ENCODE data around the gene AGAP2.

Gene AGAP2

DNA sequence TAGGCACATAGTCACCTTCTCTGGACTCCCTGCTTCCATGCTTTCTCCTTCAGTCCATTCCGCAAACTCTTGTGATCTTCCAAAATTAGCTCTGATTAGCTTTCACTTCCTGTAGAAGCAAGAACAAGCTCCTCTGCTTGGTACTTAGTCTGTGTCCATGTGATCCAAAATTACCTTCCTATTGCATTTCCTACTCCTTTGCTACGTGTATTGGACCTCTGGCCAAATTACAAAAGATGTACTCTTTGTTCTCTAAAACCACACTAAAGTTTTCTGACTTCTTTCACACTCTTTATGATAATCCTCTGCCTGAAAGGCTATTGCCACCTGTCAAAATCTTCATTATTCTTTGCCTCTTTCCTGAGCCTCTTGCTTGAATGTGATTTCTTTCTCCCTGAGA is 43.3 kb upstream of the AGAP2 start:
- DNase-seq (ENCODE audit: extremely low read depth, insufficient read length) = no peak
- H3K27me3 ChIP-seq (replicated peaks; ENCODE audit: control insufficient read depth, insufficient read depth, low read length) = no peaks in the 10 kb centered on the region
- peaks cover 2% of the 10 kb centered on the region; the same call in 1 of the 2 replicates for H3K36me3 ChIP-seq (ENCODE audit: control insufficient read depth, insufficient read depth, low read length)
- TF ChIP-seq, protein P1, sequence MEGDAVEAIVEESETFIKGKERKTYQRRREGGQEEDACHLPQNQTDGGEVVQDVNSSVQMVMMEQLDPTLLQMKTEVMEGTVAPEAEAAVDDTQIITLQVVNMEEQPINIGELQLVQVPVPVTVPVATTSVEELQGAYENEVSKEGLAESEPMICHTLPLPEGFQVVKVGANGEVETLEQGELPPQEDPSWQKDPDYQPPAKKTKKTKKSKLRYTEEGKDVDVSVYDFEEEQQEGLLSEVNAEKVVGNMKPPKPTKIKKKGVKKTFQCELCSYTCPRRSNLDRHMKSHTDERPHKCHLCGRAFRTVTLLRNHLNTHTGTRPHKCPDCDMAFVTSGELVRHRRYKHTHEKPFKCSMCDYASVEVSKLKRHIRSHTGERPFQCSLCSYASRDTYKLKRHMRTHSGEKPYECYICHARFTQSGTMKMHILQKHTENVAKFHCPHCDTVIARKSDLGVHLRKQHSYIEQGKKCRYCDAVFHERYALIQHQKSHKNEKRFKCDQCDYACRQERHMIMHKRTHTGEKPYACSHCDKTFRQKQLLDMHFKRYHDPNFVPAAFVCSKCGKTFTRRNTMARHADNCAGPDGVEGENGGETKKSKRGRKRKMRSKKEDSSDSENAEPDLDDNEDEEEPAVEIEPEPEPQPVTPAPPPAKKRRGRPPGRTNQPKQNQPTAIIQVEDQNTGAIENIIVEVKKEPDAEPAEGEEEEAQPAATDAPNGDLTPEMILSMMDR (IDR thresholded peaks at IDR 0.05; ENCODE audit: insufficient read depth, low read length, poor library complexity, severe bottlenecking) = no peak
- no peak overlapping the region for H3K4me3 ChIP-seq (replicated peaks; ENCODE audit: low read depth, low read length)

DNA sequence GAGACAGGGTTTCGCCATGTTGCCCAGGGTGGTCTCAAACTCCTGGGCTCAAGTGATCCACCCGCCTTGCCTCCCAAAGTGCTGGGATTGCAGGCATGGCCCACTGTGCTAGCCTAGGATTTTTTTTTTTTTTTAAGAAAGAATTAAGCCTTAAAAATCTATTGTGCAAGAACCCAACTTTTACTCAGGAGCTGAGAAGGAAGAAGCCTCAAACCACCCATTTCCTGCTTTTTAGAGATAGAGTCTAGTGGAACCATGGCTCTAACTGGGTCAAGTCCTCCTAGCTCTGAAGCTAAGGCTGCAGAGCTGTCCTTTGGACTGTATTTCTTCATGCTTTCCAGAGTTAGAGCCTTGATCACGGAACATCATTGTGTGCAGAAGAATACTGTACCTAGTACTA is 42.7 kb upstream of the AGAP2 start:
- Histone ChIP-seq H3K4me3 (replicated peaks; ENCODE audit: low read depth, low read length) (no peak overlapping the region), H3K36me3 (ENCODE audit: control insufficient read depth, insufficient read depth, low read length) (peaks cover 2% of the 10 kb centered on the region; the same call in 1 of the 2 replicates), H3K27me3 (replicated peaks; ENCODE audit: control insufficient read depth, insufficient read depth, low read length) (no peaks in the 10 kb centered on the region)
- DNase-seq (ENCODE audit: extremely low read depth, insufficient read length) = no peak
- TF ChIP-seq, protein P1 (IDR thresholded peaks at IDR 0.05; ENCODE audit: insufficient read depth, low read length, poor library complexity, severe bottlenecking) = no peak

DNA sequence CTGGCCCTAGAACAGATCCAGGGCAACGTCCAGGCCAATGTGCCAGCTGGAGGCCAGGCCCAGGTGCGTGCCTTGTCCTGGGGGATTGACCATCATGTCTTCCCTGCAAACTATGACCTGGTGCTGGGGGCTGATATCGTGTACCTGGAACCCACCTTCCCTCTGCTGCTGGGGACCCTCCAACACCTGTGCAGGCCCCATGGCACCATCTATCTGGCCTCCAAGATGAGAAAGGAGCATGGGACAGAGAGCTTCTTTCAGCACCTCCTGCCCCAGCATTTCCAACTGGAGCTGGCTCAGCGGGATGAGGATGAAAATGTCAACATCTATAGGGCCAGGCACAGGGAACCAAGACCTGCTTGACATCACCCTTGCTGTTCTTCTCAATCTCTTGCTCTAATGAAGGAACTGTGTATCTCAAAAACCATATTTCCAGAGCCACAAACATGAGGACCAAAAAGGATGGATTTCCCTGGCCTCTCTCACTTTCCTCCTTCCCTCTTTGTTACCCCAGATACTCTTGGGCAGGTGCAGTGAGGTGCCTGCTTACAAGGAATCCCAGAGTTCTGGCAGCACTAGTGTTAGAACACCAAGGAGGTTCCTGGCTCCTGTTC is 41.8 kb upstream of the AGAP2 start:
- H3K36me3 ChIP-seq (ENCODE audit: control insufficient read depth, insufficient read depth, low read length) = no peaks in the 10 kb centered on the region; the same call in 1 of the 2 replicates

DNA sequence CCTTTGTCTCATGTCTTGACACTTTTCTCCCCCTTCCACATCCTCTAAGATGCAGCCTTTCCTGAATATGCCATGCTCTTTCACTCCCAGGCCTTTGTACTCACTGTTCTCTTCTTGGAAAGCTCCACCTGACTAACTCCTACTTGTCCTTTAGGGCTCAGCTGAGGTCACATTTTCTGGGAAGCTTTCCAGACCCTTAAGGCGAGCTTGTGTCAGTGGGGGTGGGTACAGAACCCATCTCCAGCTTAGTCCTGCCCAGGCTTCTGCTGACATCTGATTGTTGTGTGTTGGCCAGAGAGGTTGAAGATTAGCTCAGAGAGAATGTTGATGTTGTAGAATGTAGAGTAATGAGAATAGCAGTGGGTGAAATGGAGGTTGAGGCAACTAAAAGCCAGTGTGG is 41.2 kb upstream of the AGAP2 start:
- TF ChIP-seq, protein P1 (IDR thresholded peaks at IDR 0.05; ENCODE audit: insufficient read depth, low read length, poor library complexity, severe bottlenecking) = no peak

More for the DNA sequence above, 41.8 kb upstream of the AGAP2 start:
- TF ChIP-seq, protein P1 (IDR thresholded peaks at IDR 0.05; ENCODE audit: insufficient read depth, low read length, poor library complexity, severe bottlenecking) = no peak
- no peaks in the 10 kb centered on the region for H3K27me3 ChIP-seq (replicated peaks; ENCODE audit: control insufficient read depth, insufficient read depth, low read length)
- H3K4me3 ChIP-seq (replicated peaks; ENCODE audit: low read depth, low read length) = no peak overlapping the region
- no peak for DNase-seq (ENCODE audit: extremely low read depth, insufficient read length)

DNA sequence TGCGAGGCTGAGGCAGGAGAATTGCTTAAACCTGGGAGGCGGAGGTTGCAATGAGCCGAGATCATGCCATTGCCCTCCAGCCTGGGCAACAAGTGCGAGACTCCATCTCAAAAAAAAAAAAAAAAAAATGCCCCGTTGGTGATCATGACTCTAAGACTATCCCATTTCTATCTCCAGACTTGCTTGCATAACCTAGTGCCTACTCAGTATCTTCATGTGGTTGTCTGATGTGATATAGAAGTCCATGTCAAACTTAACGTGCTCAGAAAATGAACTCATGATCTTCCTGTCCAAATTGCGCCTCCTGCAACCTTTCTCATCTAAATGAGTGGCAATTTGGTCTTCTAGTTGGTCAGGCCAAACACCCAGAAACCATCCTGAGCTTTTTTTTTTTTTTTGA is 39.4 kb upstream of the AGAP2 start:
- Histone ChIP-seq H3K27me3 (replicated peaks; ENCODE audit: control insufficient read depth, insufficient read depth, low read length) (no peaks in the 10 kb centered on the region), H3K36me3 (ENCODE audit: control insufficient read depth, insufficient read depth, low read length) (no peaks in the 10 kb centered on the region), H3K4me3 (replicated peaks; ENCODE audit: low read depth, low read length) (no peak overlapping the region)
- TF ChIP-seq, protein P1 (IDR thresholded peaks at IDR 0.05; ENCODE audit: insufficient read depth, low read length, poor library complexity, severe bottlenecking) = no peak
- no peak for DNase-seq (ENCODE audit: extremely low read depth, insufficient read length)

More for the DNA sequence above, 41.2 kb upstream of the AGAP2 start:
- no peak for DNase-seq (ENCODE audit: extremely low read depth, insufficient read length)
- Histone ChIP-seq H3K27me3 (replicated peaks; ENCODE audit: control insufficient read depth, insufficient read depth, low read length) (no peaks in the 10 kb centered on the region), H3K4me3 (replicated peaks; ENCODE audit: low read depth, low read length) (no peak overlapping the region), H3K36me3 (ENCODE audit: control insufficient read depth, insufficient read depth, low read length) (no peaks in the 10 kb centered on the region)

DNA sequence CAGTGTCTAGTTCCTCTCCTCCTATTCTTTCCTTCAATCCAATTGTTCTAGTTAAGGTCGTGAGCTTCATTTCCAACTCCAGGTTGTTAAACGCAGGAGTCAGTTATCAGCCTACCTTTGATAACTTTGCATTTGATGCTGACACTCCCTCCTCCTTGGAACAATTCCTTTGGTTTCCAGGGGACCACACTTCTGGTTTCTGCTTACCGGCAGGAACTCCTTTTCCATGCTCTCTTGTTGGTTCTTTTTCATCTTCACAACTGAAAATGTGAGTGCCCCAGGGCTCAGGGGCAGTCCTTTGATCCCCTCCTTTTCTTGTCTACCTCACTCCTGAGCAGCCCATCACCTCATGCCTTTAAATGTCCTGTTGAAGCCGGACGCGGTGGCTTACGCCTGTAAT is 38.8 kb upstream of the AGAP2 start:
- TF ChIP-seq, protein P1 (IDR thresholded peaks at IDR 0.05; ENCODE audit: insufficient read depth, low read length, poor library complexity, severe bottlenecking) = no peak
- no peaks in the 10 kb centered on the region for H3K36me3 ChIP-seq (ENCODE audit: control insufficient read depth, insufficient read depth, low read length)
- H3K27me3 ChIP-seq (replicated peaks; ENCODE audit: control insufficient read depth, insufficient read depth, low read length) = no peaks in the 10 kb centered on the region
- DNase-seq (ENCODE audit: extremely low read depth, insufficient read length) = no peak
- H3K4me3 ChIP-seq (replicated peaks; ENCODE audit: low read depth, low read length) = no peak overlapping the region

All from GM06990 (cell line).